Forelimb muscle (tissue), 1 donor: ENCODE data around the gene PRKCE. TPM values are rescaled to one million over a fixed set of nuclear protein-coding genes. Genes with fewer than 3 reads are reported as not detected.
"Not testable (repeated sequence)": the region's sequence is repeated elsewhere in the genome, so short reads cannot be mapped to it uniquely, and the experiment has no call there.

ENCODE experiments used
- DNase-seq: peaks from one replicate; pipeline ENCODE4 v3.0.0-alpha.2; 2013; ENCODE audit warnings: low read depth
- polyA plus RNA-seq: library from polyadenylated mRNA; unstranded; fragments of 120-200 nt; gene quantifications from one replicate; pipeline ENCODE4 v1.2.1, GENCODE V29; 2013; ENCODE audit not compliant: insufficient read length

The PRKCE gene
- polyA plus RNA-seq, 1 donor = 5.1 TPM

DNA sequence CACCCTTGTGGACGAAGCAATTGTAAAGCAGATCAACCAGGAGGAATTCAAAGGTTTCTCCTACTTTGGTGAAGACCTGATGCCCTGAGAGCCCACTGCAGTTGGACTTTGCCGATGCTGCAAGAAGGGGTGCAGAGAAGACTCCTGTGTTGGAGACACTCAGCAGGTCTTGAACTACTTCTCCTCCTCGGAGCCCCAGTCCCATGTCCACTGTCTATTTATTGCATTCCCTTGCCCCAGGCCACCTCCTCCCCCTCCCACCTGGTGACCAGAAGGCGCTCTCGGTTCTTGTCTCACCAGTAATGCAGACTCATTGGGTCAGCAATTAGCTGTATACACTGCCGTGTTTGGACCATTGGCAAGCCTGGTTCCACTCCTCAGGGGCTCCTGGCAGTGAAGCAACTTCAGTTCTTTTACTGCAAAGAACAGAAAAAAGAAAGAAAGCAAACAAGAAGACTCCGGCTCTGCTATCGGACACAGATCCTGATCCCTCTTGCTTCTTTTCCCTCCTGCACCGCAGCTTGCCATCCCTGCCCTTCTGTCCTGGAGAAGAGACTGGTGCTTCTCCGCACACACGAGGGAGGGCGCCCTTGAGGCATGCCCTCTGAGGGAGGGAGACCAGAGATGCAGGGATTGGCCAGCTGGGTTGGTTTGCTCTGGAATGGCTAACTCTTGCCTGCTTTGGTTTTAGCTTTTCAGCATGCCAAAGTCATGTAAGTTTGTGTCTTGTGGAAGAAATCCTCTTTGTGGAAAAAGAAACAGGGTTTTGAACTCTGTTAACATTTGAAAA is 533.5 kb downstream of the PRKCE start:
- no peak for DNase-seq

- DNase-seq = no peak
These were observed 535.7 kb downstream of the PRKCE start for GRCh38 chr2:46187112-46187618.

- DNase-seq = no peak
These were observed 536.7 kb downstream of the PRKCE start for GRCh38 chr2:46188041-46188716.

DNA sequence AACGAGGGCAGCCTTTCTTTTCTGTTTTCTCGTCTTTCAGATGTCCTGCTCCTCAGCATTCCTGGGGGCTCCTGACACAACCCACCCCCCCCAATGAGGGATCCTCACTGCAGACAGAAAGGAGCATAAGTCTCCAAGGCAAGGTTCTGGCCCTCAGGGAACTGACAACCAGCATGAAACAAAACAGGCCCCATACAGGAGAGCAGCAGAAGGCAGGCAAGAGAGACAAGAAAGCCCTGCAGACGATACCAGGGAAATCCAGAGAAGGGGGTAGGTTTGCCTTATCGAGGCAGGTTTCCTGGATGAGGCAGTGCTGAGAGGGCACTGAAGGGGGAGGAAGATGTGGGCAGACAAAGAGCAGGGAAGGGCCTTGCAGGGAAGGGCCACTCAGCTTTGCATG is 541.9 kb downstream of the PRKCE start:
- no peak for DNase-seq

DNA sequence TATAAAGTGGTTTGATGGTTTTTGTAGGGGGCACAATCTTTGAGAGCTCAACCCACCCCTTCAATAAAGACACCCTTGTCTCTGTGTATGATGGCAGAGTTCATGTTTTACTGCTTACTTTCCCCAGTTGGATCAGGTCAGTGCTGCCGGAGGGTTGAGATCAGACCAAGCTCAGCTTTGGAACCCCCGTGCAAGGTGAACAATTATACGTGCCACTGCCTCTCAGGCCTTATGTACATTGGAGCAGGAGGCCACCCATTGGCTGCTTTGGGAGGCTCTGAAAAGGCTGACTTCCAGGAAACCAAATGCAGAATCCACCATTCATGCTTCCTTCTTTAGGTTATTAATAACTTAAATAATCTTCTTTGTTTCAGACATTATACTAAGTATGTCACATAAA is 542.4 kb downstream of the PRKCE start:
- no peak for DNase-seq

- DNase-seq = no peak
These were observed 543.4 kb downstream of the PRKCE start for GRCh38 chr2:46194856-46195255.

DNA sequence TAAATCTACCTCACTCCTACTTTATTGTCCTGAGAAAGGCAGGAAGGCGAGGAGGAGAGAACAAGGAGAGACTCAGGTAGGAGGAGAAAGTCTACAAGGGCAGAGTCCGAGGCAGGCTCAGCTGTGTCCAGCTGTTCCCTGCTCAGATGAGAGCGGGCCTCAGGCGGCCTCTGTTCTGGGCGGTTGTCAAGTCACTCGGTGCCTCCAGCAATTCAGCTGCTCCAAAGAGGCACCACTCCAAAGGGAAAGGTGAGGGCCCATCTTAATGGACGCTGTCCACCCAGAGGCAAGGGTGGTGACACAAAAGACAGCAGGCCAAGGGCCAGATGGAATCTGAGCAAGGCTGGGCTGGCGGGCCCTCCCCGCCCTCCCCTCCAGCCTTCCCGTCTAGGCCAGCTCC is 544.3 kb downstream of the PRKCE start:
- no peak for DNase-seq

DNA sequence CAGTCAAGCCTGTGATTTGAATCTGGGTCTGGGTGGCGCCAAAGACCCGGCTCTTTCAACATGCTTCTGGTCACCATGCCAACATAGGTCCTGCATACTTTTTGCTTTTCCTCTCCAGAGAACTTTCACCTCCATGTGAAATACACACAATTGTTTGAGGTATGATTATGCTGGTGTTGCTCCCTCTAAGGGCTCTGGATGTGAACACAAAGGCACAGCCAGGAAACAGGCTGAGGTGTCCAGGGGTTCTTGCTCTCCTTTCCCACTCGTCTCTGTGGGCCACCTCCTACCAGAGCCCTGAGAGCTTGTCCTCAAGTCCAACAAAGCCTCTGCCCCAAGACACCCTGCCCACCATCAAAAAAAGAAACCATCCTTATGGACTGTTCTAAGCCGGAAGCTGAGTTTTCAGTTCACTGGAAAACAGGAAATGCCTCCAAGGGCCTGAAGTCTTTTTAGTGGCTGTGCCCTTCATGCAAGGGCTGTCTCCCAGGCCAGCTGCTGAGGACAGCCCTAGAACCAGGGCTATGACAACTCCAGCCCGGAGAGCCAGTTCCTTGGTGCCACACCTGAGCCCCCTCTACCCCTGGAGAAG is 545.5 kb downstream of the PRKCE start:
- DNase-seq = no peak

- no peak for DNase-seq
These were observed 546.2 kb downstream of the PRKCE start for GRCh38 chr2:46197672-46198071.

DNA sequence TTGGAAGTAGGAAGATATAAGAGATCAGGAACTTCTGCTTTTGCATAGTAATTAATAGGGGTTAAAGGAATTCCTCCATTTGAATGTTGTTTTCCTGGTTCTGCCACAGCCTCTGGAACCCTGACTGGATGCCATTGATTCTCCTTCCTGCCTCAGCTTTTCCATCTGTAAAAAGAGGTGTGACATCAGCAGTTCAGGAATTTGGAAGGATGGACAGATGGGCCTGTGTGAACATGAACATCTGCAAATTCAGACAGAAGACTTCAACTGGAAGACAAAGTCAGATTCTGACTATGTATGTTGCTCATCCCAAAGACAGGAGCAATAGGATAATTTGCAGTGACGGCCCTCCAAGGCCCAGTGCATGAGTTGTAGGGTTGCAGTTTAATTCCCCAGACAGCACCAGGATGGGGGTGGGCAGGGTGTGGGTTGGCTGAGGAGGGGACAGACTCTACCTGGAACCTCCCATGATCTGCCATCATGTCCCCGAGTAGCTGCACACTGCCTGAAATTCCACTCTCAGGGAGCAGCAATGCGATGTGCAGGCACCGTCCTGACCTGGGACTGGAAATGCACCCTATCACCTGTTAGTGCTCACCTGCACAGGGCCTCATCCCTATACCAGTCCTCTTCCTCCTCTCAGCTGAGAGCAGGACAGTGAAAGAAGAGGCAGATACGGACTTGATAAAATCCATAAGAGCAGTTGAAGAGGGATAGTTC is 546.8 kb downstream of the PRKCE start:
- DNase-seq = no peak

DNA sequence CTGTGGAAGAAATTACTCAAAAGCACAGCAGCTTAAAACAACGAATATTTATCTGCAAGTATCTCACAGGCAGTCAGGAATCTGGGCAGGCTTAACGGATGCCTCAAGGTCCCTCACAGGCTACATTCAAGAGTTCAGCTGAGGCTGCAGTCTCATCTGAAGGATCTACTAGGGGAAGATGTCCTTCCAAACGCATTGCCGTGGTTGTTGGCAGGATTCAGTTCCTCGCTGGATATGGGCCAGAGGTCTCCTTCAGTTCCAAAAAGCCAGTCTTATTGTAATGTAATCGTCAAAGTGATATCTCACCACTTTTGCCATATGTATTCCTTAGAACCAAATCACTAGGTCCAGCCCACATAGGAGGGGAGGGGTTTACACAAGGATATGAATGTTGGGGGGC is 547.5 kb downstream of the PRKCE start:
- no peak for DNase-seq

GRCh38 chr2:46200100-46200690 is 548.7 kb downstream of the PRKCE start:
- DNase-seq = no peak

DNA sequence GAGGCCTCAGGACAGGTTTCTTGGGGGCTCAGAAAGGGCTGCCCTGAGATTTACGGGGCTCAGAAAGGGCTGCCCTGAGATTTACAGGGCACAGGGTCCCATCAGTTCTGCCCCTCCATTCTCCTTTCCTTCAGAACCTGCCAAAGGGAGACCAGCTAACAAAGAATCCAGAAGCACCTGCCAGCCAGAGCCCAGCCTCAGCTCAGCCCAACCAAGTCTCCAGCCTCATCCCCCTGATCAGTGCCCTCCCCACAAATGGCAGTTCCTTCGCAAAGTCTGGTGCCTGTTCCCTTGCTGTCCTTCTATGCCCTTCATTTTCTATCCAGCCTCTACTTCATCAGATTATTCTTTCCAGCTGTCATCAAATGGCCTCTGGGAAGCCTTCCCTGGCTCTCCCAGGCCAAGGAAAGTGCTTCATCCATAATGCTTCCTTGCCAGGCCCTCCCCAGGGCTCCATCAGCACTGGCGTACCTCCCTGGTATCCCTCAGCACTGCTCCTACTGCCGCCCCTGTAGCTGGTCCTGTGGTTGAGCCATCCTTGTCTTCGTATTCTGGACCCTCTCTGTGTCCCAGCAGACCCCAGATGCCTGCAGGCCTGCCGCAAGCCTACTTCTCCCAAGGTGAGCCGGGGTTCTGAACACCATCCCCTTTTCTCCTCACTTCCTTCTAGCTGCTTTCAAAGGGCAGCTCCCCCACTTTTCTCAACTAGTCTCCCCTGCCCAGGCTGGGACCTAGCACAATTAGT is 549.6 kb downstream of the PRKCE start:
- DNase-seq = no peak

- no peak for DNase-seq
These were observed 551.0 kb downstream of the PRKCE start for GRCh38 chr2:46202453-46202852.

GRCh38 chr2:46202987-46203386 is 551.5 kb downstream of the PRKCE start:
- DNase-seq = no peak

DNA sequence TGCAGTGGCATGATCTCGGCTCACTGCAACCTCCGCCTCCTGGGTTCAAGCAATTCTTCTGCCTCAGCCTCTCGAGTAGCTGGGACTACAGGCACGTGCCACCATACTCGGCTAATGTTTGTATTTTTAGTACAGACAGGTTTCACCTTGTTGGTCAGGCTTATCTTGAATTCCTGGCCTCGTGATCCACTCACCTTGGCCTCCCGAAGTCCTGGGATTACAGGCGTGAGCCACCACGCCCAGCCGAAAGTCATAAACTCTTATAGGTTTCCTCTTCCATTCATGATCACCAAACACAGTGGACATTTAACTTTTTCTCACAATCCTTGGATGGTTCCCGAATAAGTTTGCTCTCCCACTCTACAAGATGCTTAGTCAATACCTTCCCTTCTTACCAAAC is 552.2 kb downstream of the PRKCE start:
- DNase-seq = not testable (repeated sequence)

- DNase-seq = no peak
These were observed 556.1 kb downstream of the PRKCE start for GRCh38 chr2:46207591-46207990.

DNA sequence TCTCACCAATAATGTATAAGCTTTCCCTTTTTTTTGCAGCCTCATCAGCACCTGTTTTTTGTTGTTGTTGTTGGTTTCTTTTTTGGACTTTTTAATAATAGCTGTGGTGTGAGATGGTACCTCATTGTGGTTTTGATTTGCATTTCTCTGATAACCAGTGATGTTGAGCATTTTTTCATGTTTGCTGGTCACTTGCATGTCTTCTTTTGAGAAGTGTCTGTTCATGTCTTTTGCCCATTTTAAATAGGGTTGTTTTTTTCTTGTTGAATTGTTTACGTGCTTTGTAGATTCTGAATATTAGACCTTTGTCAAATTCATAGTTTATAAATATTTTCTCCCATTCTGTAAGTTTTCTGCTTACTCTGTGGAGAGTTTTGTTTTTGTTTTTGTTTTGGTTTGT is 557.3 kb downstream of the PRKCE start:
- DNase-seq = no peak

DNA sequence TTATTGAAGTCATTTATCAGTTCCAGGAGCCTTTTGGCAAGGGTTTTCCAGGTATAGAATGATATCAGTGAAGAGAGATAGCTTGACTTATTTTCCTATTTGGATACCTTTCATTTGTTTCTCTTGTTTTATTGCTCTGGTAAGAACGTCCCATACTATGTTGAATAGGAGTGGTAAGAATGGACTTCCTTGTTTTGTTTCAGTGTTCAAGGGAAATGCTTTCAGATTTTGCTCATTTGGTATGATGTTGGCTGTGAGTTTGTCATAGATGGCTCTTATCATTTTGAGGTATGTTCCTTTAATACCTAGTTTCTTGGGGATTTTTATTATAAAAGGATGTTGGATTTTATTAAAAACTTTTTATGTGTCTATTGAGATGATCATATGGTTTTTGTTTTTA is 558.6 kb downstream of the PRKCE start:
- no peak for DNase-seq

DNA sequence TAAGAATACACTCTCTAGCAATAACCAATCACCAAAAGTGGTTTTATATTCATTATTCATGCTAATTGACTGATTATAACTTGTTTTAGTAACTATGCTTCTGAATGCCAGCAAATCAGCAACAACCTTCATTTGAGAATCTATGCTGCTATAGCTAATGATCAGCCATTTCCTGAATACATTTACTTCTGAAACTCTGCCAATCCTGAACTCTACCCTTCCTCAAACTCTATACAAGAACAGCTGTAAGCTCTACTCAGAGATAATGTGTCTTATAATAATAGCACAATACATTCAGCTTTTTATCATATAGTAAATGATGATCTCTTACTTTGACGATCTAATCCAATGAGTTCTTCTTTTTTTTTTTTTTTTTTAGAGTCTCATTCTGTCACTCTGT is 560.0 kb downstream of the PRKCE start:
- no peak for DNase-seq

DNA sequence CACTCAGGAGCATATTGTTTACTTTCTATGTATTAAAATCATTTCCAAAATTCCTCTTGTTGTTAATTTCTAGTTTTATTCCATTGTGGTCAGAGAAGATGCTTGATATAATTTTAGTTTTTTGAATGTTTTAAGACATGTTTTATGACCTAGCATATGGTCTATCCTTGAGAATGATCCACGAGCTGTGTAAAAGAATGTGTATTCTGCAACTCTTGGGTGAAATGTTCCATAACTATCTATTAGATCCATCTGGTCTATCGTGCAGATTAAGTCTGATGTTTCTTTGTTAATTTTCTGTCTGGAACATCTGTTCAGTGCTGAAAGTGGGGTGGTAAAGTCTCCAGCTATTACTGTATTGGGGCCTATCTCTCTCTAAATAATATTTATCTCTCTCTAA is 562.4 kb downstream of the PRKCE start:
- DNase-seq = no peak
